Islet of Langerhans (tissue), 1 donor: Measurements from ENCODE around the gene CD81.

Experiments used
- FAIRE-seq: peaks from one replicate; lab custom pipeline; 2011; peaks lifted over from hg19 to GRCh38; lab: Jason Lieb, UNC

CD81 gene

DNA sequence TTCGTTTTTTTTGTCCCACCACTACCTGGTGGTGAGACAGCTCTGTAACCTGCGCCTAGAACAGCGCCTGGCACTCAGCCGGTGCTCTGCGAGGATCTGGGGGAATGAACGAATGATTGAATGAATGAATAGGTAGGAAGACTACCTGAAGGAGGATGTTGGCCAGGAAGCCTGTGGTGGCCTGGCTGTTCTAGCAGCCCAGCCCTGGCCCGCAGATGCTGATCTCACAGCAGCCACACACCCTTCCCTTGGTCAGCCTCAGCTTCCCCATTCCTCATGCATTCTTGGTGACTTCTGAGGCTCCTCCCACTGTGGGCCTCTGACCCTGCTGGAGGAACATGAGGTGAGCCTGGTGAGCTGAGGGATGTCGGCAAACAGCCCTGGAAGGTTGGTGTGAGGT, 63.5 kb downstream of the CD81 start:
- no peak for FAIRE-seq

DNA sequence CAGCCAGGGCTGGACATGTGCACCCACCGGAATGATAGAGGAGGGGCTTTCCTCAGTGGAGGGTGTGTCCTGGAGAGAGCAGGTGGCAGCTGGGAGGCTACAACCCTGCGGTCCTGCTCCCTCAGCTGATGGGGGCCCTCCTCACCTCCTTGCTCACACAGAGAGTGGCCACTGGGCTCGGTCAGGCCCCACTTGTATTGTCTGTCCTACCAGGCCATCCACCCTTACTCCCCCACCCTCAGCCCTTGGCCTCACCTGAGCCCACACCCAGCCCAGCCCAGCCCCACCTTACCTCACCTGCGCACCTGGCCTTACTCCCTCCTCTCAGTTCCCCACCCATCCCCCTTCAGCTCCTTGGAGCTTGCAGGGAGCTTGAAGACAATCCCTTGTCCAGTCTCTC, 64.1 kb downstream of the CD81 start:
- FAIRE-seq = no peak

DNA sequence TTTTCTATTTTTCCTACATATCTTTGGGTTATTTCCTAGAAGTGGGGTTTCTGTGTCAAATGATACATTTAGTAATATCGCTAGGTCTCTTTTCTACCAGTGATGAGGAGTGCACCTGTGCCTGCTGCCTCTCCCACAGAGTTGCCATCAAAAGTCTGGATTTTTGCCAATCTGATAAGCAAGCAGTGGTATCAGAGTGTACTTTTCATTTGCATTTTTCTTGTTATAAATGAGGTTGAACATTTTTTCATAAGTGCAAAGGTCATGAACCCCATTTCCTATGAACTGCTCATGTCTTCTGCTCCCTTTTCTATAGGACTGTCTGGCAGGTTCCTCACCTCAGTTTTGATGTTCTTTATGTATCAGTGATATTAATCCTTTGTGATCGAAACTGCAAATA, 65.5 kb downstream of the CD81 start:
- FAIRE-seq = no peak

DNA sequence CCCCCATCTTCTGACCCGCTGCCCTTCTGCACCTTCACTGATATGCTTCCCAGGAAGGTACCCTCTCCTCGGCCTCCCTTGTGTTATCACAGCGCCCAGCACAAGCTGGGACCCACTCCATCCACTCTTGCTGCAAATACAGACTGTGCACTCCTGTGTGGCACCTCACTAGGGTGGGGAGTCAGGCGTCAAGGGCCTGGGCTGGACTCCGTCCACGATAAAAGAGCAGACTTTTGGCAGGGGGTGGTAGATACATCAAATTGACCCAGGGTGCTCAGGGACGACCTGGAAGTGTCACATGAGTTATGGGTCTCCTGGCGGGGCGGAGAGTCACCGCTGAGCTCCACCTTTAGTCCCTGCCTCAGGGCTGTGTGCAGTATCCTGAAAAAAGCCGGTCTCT, 66.3 kb downstream of the CD81 start:
- no peak for FAIRE-seq

DNA sequence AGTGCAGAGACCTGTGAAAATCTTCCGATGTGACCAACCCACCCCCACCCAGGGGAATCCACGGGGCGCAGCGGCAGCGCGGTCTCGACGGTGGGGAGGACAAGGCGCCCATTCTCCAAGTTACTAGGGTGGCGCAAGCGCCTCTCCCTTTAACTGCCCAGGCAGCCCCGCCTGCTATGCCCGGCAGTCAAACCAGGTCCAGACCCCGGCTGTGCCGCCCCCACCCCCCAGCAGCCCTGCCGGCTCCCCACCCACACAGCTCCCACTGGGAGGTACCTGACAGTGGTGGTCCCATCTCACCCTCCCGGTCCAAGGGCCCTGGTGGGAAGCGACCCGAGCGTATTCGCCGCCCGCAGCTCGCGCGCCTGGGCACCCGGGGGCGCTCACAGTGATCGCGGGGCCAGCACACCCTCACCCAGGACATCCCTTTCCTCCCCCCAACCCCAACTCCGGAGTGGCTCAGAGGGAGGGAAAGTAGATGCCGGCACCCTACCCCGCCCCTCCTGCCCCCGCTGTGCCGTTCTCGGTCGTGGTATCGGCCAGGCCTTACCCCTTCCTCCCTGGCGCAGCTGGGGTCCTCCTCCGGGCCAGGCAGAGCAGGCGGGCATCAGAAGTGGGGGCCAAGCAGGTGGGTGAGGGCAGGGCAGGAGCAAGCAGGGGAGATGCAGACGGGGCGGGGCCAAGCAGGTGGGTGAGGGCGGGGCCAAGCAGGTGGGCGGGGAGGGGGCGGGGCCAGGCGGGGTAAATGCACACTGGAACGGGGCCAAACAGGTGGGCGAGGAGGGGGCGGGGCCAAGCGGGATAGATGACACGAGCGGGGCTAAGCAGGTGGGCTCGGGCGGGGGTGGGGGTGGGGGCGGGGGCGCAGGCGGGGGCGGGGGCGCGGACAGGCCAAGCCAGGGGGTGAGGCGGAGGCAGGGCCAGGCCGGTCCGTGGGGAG, 67.0 kb downstream of the CD81 start, which contains the start of gene TRPM5:
Gene TRPM5 (minus strand): TSS at position 634 of the 940 bp plus-strand sequence. CDS start 21,478 bp downstream, outside the sequence.
- no peak for FAIRE-seq

GRCh38 chr11:2444821-2445745, 68.0 kb downstream of the CD81 start, which contains the start of gene KCNQ1:
Gene KCNQ1 (plus strand): TSS chr11:2445008. CDS start chr11:2445099, 91 bp downstream.
- FAIRE-seq = no peak

GRCh38 chr11:2445746-2446551, 68.8 kb downstream of the CD81 start:
- FAIRE-seq = no peak

DNA sequence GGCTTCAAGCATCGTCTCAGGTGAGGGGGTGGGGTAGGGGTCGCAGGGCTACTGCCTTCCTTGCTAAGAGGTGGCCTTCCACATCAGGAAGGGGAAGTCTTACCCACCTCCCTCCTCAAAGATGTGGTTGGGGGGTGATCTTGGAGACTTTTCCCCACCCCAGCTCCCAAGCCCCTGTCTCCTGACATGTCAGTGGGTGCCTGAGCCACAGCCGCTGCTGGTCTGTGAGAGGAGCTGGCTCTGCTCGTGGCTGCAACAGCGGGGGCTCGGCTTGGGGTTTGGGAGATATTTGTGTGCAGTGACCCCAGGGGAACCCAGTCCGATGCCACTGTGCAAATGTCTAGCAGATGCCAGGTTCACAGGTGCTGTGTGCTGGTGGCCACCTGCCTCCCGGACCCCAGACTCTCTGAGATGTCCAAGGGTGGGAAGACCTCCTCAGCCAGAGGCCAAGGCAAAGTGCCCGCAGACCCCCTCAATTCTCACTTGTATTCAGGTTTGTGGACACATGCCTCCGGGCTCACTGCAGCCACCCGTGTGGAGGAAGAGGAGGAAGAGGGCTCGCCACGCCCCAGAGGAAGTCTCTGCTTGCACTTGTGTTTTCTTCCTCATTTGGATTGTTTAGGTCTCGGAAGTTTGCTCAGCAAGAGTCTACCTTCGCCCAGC, 69.6 kb downstream of the CD81 start:
- no peak for FAIRE-seq
